Activated naive CD4-positive, alpha-beta T cell treated with anti-CD3 and anti-CD28 coated beads, Interleukin-2, amount 10 ng/mL, durations not matched to agents 7 days and 5 days (primary cell): ENCODE data around the gene ZC3H7B.
A peak's percentile ranks its signal among the peaks of the same experiment; 100 is the strongest.

Source experiments
- CTCF ChIA-PET: fragments of 350-600 bp; sonication (Branson Sonifier 250); formaldehyde crosslinking; loops from one replicate; lab custom pipeline; 2021; ENCODE audit warnings: antibody characterized with exemption; lab: Charles Lee
- DNase-seq: peaks from one replicate; pipeline ENCODE4 v3.0.0-alpha.2; 2020
- H3K27ac Mint-ChIP-seq: one replicate; pipeline ENCODE4 v1.8.0; 2021; ENCODE audit warnings: mild to moderate bottlenecking, moderate library complexity, mixed read lengths
- H3K27me3 Mint-ChIP-seq: one replicate; pipeline ENCODE4 v1.8.0; 2021; ENCODE audit warnings: mild to moderate bottlenecking, mixed read lengths
- H3K36me3 Mint-ChIP-seq: one replicate; pipeline ENCODE4 v1.8.0; 2021; ENCODE audit warnings: mixed read lengths
- H3K4me1 Mint-ChIP-seq: one replicate; pipeline ENCODE4 v1.8.0; 2021; ENCODE audit warnings: mixed read lengths
- H3K4me3 Mint-ChIP-seq: one replicate; pipeline ENCODE4 v1.8.0; 2021; ENCODE audit warnings: mild to moderate bottlenecking, moderate library complexity, mixed read lengths
- H3K9me3 Mint-ChIP-seq: one replicate; pipeline ENCODE4 v1.8.0; 2021; ENCODE audit warnings: mixed read lengths

Gene ZC3H7B

DNA sequence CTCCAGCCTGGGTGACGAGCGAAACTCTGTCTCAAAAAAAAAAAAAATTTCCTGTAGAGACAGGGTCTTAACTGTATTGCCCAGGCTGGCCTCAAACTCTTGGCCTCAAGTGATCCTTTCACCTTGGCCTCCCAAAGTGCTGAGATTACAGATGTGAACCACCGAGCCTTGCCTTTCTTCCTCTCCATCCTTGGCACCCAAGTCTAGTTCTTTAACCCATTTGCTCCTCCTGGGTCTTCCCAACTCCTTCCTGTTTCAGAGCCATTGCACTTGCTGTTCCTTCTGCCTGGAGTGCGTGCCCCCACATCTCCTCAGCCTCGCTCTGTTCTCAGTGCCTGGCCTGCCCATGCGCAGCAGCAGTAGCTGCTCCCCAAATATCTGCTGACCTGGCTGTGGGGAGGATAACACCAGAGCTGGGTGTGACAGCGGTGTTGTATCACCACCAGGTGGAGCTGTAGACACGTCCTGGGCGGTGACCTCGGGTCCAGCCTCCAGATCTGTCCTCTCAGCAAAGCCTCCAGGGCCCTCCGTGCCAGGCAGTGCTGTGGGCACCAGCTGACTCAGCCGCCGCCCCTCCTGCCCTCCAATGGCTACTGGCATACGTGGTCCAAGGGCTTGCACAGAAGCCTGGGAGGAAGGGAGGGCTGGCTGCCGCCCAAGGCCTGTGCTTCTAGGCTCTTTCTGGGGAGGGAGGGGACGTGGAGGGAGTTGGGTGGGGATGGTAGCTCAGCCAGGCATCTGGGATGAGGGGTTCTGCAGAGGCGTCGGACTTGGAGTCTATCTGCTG lies 102.4 kb downstream of the ZC3H7B start:
- Mint-ChIP-seq H3K4me1 (peaks cover 7% of the 10 kb centered on the region), H3K27ac (no peak overlapping the region), H3K36me3 (no peaks in the 10 kb centered on the region), H3K27me3 (peaks cover 4% of the 10 kb centered on the region), H3K4me3 (no peak overlapping the region), H3K9me3 (no peaks in the 10 kb centered on the region)
- CTCF ChIA-PET: interaction anchor here (0.5 to 7.4 kb wide), 25 partner anchors 9 to 486 kb away, joined by 3 to 101 read pairs (median 4); partner anchors contain the start of gene TOB2
- DNase-seq: peak; percentile 91

DNA sequence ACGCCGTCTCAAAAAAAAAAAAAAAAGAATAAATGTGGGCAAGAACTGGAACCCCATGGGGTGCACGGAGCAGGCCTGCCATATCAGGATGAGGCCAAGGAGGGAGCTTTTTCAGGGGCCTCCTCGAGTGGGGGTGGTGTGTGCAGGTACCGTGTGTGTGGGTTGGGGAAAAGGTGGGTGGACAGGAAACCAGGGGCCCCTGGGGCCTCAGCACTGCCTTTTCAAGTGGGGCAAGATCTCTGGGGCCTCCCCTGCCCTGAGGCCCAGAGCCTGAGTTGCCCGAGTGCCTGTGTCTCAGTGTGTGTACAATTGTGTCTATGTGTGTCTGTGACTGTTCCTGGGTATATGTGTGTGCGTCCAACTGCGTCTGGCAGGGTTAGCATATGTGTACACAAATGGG lies 104.3 kb downstream of the ZC3H7B start:
- no peak overlapping the region for H3K27ac Mint-ChIP-seq

DNA sequence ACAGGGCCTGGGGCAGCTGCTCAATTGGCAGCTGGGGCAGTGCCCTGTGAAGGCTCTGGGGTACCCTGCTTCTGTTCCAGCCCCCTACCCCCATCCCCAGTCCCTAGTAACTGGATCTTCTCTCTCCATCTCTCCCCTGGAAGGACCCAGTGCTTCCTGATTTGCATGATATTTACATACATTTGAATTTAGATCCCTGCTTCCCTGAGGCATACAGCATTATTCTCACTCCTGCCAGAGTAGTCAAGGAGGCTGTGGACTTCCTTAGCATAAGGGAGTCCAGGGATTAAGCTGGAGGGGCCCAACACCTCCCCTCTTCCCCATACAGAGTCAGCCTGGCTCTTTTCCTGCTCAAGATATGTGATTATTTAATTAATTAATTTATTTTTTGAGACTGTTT lies 105.1 kb downstream of the ZC3H7B start:
- Mint-ChIP-seq H3K36me3 (no peaks in the 10 kb centered on the region), H3K9me3 (no peaks in the 10 kb centered on the region), H3K4me3 (no peak overlapping the region), H3K4me1 (peaks cover 16% of the 10 kb centered on the region), H3K27me3 (peaks cover 4% of the 10 kb centered on the region), H3K27ac (no peak overlapping the region)
- CTCF ChIA-PET: interaction anchor here (0.8 to 1.9 kb wide), 2 partner anchors 111 to 121 kb away, joined by 3 to 7 read pairs; no protein-coding TSS in a partner anchor
- no peak for DNase-seq

More for the DNA sequence above, 104.3 kb downstream of the ZC3H7B start:
- H3K9me3 Mint-ChIP-seq: no peaks in the 10 kb centered on the region
- H3K4me1 Mint-ChIP-seq: peaks cover 10% of the 10 kb centered on the region
- DNase-seq: no peak
- CTCF ChIA-PET: interaction anchor here (1.5 to 7.4 kb wide), 3 partner anchors 24 to 120 kb away, joined by 3 to 101 read pairs (median 87); partner anchors contain the start of gene TEF
- no peak overlapping the region for H3K4me3 Mint-ChIP-seq
- no peaks in the 10 kb centered on the region for H3K36me3 Mint-ChIP-seq
- H3K27me3 Mint-ChIP-seq: peaks cover 4% of the 10 kb centered on the region

GRCh38 chr22:41407433-41407832 lies 106.1 kb downstream of the ZC3H7B start:
- Mint-ChIP-seq H3K27ac (no peak overlapping the region), H3K4me3 (no peak overlapping the region), H3K36me3 (no peaks in the 10 kb centered on the region), H3K4me1 (peaks cover 23% of the 10 kb centered on the region), H3K9me3 (no peaks in the 10 kb centered on the region), H3K27me3 (peaks cover 4% of the 10 kb centered on the region)
- CTCF ChIA-PET: interaction anchor here (0.9 to 1.9 kb wide), 3 partner anchors 110 to 125 kb away, joined by 3 to 7 read pairs (median 7); no protein-coding TSS in a partner anchor
- DNase-seq: no peak

DNA sequence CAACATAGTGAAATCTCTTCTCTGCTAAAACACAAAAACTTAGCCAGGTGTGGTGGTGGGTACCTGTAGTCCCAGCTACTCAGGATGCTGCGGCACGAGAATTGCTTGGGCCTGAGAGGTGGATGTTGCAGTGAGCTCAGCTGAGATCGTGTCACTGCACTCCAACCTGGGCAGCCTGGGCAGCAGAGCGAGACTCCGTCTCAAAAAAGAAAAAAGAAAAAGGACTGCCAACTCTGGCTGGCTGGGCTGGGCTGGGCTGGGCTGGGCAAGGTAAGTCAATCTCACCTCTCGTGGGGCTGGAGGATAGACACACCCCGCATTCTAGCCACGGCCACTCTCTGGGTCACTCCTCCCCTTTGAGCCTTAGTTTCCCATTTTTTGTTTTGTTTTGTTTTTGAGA lies 107.3 kb downstream of the ZC3H7B start:
- no peaks in the 10 kb centered on the region for H3K9me3 Mint-ChIP-seq
- H3K4me3 Mint-ChIP-seq: no peak overlapping the region
- CTCF ChIA-PET: interaction anchor here (0.9 to 1.3 kb wide), 2 partner anchors 118 to 124 kb away, joined by 3 to 7 read pairs; no protein-coding TSS in a partner anchor
- DNase-seq: no peak
- peaks cover 4% of the 10 kb centered on the region for H3K36me3 Mint-ChIP-seq
- H3K4me1 Mint-ChIP-seq: peaks cover 27% of the 10 kb centered on the region
- H3K27ac Mint-ChIP-seq: no peak overlapping the region
- peaks cover 2% of the 10 kb centered on the region for H3K27me3 Mint-ChIP-seq
